Femur (tissue), 1 donor: Measurements from ENCODE around the gene CADPS.

Source experiments
- DNase-seq: peaks from one replicate; pipeline ENCODE4 v3.0.0-alpha.2; 2017

CADPS gene

GRCh38 chr3:62624185-62624584 lies 251.0 kb downstream of the CADPS start:
- no peak for DNase-seq

DNA sequence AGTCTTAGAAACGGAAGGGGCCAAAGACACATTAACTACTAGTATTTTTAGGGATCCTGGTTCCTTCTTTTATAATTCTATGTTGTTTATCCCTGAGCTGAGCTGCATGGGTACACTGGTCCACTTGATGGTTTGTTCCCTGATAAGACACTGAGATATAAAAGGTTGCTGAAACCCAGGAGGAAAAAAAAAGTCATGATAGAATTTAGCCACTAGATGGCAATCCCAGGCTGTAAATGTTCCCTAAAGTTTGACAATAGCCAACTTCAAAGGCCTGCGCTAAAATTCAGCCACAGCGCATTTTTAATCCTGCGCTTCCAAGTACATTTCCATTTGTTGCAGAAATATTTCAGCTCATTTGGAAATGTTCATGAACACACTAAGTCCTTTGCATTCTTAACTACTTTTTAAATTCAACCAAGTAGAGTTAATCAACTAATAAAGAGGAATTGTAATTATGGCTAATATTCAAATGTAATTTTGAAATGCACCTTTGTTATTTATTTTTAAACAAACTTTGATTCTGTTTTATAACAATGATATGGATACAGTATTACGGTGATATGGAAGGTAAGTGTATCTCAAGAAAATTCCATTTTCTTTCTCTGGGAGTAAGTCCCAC lies 252.6 kb downstream of the CADPS start:
- peak; percentile 24 for DNase-seq

DNA sequence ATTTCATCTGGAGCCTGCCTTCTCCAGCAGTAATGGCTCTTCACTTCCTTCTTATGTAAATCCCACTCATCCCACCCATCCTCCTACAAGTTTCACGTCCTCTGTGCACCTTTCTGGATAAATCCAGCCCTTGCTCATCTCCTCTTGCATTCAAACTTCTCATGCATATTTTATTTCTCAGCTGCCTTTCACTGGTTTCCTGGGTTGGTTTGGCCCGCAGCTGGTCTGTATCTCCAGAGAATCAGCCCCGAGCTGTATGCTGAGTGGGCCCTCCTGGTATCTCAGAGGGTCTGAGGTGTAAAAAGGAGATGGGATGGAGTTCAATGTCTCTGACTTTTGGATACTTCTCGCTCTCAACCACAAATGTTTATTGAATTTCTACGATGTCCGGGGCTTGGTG lies 253.3 kb downstream of the CADPS start:
- DNase-seq = no peak

DNA sequence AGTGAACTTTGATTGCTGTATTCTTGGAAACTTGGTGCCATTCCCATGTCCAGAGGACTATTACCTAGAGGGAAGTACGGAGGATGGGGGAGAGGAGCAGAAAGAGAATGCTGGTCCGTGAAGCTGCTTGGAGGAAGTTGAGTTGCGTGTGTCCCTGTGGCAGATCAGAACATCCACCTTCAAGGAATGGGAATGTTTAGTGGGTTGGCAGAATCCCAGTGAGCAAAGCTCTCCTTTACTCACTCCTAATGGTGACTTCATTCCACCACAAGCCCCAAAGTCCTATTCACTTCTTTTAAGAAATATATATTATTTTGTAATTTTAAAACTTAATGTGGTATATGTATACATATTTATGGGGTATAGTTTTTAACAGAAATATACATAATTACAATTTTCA lies 254.0 kb downstream of the CADPS start:
- no peak for DNase-seq

DNA sequence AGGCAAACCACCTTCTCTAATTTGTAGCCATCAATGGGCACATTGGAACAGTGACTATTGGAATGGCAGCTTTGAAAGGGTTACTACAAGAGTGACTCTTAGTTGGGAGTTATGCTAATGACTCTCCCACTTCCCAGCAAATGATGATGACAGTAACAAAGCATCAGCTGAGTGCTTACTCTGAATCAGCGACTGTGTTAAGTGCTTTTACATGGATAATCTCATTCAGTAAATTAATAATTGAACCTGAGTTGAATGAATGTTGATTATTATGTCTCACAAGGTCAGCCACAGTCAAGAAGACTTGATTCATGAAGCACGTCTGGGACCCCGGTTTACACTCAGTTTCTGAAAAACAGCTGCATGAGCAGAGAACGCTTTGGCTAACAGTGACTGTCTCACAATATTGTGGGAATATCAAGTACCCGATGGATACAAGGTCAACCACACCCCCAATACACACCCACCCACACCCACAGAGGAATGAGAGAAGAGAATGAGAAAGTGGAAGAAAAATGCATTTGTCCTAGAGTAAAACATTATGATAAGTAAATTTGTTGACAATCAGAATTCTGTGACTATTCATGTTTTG lies 259.9 kb downstream of the CADPS start:
- DNase-seq = no peak

- no peak for DNase-seq
Measured at GRCh38 chr3:62614527-62614926, 260.7 kb downstream of the CADPS start.

- no peak for DNase-seq
Measured at GRCh38 chr3:62611541-62612240, 263.5 kb downstream of the CADPS start.

DNA sequence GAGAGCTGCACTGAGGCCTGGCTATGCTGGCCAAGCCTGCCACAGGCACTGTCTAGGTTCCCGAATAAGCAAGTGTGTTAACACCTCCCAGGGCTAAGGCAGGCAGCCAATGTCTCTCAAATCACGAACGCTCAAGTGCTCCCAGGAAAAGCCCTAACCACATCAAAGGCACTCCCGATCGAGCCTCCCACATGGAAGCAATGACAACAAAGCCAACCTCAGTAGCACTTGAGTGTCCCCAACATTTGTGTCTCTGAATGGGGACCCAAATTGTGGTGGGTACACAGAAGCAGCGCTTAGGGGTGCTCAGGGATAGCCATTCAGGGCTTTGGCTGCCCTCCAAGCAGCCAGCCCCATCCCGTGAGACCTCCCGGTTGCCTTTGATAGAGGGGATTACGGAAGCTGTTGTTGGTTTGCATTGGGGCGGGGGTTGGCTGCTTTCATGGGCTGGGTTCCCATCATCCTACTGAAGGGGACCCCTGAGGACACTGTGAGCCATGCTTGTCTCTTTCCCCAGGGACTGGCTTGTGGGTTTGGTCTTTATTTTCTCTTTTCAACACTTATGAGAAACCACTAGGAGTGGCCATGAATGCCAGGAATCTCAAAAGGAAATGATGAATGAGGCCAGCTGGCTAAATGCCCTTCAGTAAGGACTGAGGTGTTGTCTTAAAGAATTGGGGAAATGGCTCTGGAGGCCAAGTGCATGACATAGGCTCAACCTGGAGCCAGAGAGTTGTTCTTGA lies 267.8 kb downstream of the CADPS start:
- no peak for DNase-seq

- DNase-seq = no peak
Measured at GRCh38 chr3:62605413-62606068, 269.7 kb downstream of the CADPS start.

- DNase-seq = no peak
Measured at GRCh38 chr3:62604751-62605351, 270.4 kb downstream of the CADPS start.

DNA sequence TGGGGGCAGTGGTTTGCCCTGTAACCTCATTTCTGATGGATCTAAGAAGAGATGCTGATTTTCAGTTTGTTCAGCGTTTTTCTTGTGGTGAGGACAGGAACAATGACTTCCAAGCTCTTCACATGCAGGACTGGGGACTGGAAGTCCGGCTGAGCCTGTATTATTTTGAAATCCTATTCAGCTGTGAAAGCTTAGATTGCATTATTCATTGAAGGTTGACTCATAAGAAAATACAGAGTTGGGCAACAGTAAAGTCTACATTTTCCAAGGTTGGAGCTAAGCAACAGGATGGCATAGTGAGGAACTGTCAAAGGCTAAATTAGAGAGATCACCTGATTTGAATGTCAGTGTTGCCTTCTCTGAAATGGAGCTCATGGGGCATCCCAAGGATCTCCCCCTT lies 270.9 kb downstream of the CADPS start:
- DNase-seq = no peak

DNA sequence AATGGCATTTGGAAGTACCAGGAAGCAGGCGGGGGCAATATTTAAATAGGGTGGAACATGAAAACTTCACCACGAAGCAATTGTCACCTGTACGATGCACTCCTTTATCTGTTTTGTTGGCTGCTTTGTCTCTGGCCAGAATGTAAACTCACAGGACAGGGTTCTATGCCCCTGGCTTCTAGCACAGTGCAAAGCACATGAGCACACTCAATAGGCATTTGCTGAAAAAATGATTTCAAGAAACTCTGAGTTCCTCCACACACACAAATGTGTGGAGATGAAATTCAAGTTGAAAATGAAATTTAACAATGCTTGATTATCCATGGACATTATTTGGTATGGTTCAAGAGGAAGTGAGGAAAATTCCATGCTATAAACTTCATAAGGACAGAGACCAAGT lies 272.2 kb downstream of the CADPS start:
- no peak for DNase-seq

- DNase-seq = no peak
Measured at GRCh38 chr3:62602129-62602770, 273.0 kb downstream of the CADPS start.

DNA sequence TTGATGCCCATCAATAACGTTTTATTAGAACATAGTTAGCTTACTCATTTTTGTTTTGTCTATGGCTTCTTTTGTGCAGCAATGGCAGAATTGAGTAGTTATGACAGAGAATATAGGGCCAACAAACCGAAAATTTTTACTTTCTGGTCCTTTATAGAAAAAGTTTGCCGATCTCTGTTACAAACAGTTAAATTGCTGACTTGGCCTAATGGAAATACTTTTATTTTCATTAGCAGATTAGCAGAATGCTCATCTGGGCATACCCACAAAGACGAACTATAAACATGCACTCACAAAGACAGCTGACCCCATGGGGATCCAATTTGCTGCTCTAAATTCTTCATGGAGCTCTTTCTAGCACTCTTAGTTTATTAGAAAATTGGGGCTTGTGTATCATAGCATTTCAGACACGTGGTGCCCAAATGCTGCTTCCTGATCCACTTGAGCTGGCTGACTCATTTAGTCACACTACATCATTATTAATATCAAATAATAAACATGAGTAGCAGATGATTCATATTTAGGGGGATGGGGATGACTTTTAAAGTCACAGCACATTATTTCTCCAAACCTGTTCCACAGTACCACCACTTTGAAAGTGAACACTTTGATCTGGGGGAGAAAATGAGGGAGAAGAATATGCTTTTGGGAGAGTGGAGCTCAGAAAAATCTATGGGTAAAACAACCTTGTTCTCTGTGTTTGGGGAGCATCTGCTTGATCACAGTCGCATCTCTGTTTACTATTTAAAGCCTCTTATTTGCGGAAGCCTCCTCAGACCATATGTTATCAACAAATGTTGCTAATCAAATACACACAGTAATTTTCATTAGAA lies 273.8 kb downstream of the CADPS start:
- DNase-seq = no peak

DNA sequence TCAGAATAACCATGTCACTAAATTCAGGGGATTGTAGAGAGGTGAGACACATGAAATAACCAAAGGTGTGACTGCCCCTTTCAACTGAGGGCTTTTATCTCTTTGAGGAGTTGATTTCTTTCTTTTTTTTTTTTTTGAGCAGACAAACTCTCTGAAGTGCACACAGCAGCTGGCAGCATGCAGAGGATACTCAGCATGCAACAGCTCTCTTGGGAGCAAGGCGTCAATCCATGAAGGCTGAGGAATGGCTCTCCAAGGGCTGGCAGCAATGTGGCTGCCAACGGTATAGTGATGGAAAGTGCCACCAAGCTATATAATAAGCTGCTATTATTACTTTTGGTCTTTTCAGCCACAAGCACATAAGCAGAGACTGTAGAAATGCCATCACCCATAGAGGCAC lies 275.2 kb downstream of the CADPS start:
- no peak for DNase-seq

DNA sequence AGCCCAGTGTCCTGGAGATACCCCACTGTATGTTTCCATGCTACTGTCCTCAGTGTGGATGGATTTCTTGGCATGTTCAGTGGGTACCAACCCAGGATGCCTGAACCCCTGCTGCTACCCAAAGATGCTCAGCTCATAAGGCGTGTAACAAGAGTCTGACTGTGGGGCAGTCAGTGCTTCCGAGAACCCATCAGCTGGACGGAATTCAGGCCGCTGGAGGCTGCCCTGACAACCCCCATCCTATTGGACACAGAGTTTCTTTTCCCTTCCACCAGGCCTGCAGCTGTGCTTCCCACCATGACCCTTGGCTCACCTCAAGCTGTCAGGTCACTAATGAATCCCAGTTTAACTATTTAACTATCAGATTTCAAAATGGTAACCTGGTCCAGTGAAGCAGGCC lies 277.7 kb downstream of the CADPS start:
- DNase-seq = no peak

GRCh38 chr3:62592408-62592807 lies 282.8 kb downstream of the CADPS start:
- DNase-seq = no peak

DNA sequence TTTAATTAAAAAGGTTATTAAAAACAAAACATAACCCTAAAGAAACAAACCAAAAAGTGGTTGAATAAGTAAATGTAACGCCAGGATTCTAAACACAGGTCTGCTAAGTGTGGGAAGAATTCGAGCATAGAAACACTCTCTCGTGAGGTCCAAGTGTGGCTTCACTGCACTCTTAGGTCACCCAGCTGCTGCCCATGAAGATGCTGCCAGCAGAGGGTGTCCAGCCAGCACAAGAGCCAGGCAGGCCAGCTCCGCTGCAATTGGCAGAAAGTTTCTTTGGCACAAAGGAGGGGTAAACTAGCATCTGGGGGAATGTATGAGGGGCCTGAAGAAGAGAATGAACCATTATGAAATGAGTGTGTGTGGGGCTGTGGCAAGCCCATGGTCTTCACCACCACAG lies 286.1 kb downstream of the CADPS start:
- DNase-seq = no peak

DNA sequence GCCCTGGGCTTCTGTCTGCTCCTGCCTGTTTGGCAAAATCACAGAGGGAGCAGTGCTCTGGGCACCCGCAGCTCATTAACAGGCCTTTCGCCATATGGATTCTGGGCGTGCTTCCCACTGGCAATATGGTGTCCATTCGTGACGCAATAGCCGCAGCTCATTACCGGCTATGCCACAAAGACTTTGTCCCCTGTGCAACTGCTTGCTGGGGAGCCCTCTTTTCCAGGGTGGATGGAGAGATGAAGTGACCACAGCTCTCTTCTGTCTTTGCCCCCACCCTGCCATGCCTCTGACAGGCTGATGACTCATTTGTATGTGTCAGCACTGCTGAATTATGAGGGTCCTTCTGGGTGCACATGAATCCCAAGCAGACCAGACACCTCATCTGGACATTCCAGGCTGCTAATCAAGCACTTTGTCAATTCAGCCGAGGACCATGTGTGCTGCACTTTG lies 287.6 kb downstream of the CADPS start:
- no peak for DNase-seq

DNA sequence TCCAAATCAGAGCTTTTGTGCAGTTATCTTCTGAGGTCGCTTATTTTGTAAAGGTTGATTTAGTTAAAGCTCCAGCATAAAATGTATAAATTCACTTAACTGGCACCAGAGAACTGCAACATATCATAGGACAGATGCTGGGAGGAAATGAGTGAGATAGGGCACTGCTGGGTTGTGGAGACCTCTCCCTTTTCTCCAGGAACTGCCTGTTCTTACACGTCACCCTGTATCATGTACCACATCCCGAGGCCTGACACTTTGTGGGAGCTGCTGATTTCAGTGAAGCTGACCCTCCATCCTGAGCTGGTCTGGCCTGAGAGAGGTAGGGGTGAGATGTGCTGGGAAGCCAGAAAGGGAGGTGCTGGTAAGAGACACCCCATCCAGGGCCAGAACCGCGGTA lies 288.0 kb downstream of the CADPS start:
- DNase-seq = no peak

GRCh38 chr3:62586356-62586755 lies 288.9 kb downstream of the CADPS start:
- no peak for DNase-seq
